H9 (cell line): Measurements from ENCODE around the gene RAB3B. TPM values are rescaled to one million over a fixed set of nuclear protein-coding genes. Genes with fewer than 3 reads are reported as not detected.

Experiments
- DNase-seq: peaks from one replicate; pipeline ENCODE4 v3.0.0-alpha.2; 2017
- H2AFZ ChIP-seq: one replicate; pipeline ENCODE4 v1.6.1; 2013; ENCODE audit warnings: mild to moderate bottlenecking, low read length, control low read depth, moderate library complexity
- H2AK5ac ChIP-seq: 2 replicates; pipeline ENCODE4 v1.6.1; 2013; ENCODE audit warnings: low read length, control low read depth, mixed read lengths; ENCODE audit not compliant: insufficient read length
- H2BK120ac ChIP-seq: one replicate; pipeline ENCODE4 v1.6.1; 2013; ENCODE audit warnings: low read depth, mild to moderate bottlenecking, low read length, control low read depth, inconsistent platforms; ENCODE audit not compliant: poor library complexity, severe bottlenecking
- H2BK12ac ChIP-seq: 2 replicates; pipeline ENCODE4 v1.6.1; 2013; ENCODE audit warnings: low read length, control low read depth, mixed read lengths, low read depth; ENCODE audit not compliant: insufficient read length
- H2BK15ac ChIP-seq: 2 replicates; pipeline ENCODE4 v1.6.1; 2013; ENCODE audit warnings: low read depth, low read length, control low read depth
- H2BK20ac ChIP-seq: one replicate; pipeline ENCODE4 v1.6.1; 2013; ENCODE audit warnings: low read depth, mild to moderate bottlenecking, low read length, control low read depth, inconsistent platforms; ENCODE audit not compliant: poor library complexity, severe bottlenecking
- H2BK5ac ChIP-seq: 2 replicates; pipeline ENCODE4 v1.6.1; 2013; ENCODE audit warnings: low read length, control low read depth, mixed read lengths; ENCODE audit not compliant: insufficient read length
- H3K14ac ChIP-seq: 2 replicates; pipeline ENCODE4 v1.6.1; 2013; ENCODE audit warnings: low read length, control low read depth; ENCODE audit not compliant: insufficient read depth
- H3K18ac ChIP-seq: 2 replicates; pipeline ENCODE4 v1.6.1; 2013; ENCODE audit warnings: low read depth, mild to moderate bottlenecking, mixed read lengths, low read length, control low read depth; ENCODE audit not compliant: insufficient read length
- H3K23ac ChIP-seq: 2 replicates; pipeline ENCODE4 v1.6.1; 2013; ENCODE audit warnings: low read length, control low read depth, mixed read lengths, low read depth; ENCODE audit not compliant: insufficient read length
- H3K23me2 ChIP-seq: 2 replicates; pipeline ENCODE4 v1.6.1; 2013; ENCODE audit warnings: low read depth, mild to moderate bottlenecking, mixed read lengths, low read length, control low read depth; ENCODE audit not compliant: insufficient read length, poor library complexity, severe bottlenecking
- H3K27ac ChIP-seq: 2 replicates; pipeline ENCODE4 v1.5.1; 2013; ENCODE audit warnings: low read length, control low read depth, mixed read lengths, low read depth; ENCODE audit not compliant: insufficient read length
- H3K27me3 ChIP-seq: 2 replicates; pipeline ENCODE4 v1.6.1; 2013; ENCODE audit warnings: low read length, control low read depth, inconsistent platforms; ENCODE audit not compliant: insufficient read depth
- H3K4ac ChIP-seq: 2 replicates; pipeline ENCODE4 v1.6.1; 2013; ENCODE audit warnings: low read depth, mild to moderate bottlenecking, control low read depth, inconsistent platforms, low read length, moderate library complexity
- H3K4me1 ChIP-seq: 2 replicates; pipeline ENCODE4 v1.6.1; 2013; ENCODE audit warnings: low read length, control low read depth, inconsistent platforms; ENCODE audit not compliant: insufficient read depth
- H3K4me2 ChIP-seq: 2 replicates; pipeline ENCODE4 v1.6.1; 2013; ENCODE audit warnings: low read length, control low read depth, mixed read lengths; ENCODE audit not compliant: insufficient read length, insufficient read depth
- H3K56ac ChIP-seq: 2 replicates; pipeline ENCODE4 v1.6.1; 2013; ENCODE audit warnings: low read depth, mild to moderate bottlenecking, mixed read lengths, low read length, control low read depth; ENCODE audit not compliant: insufficient read length
- H3K79me1 ChIP-seq: 2 replicates; pipeline ENCODE4 v1.6.1; 2013; ENCODE audit warnings: low read depth, mild to moderate bottlenecking, moderate library complexity, low read length, control low read depth, inconsistent platforms; ENCODE audit not compliant: insufficient read depth, poor library complexity, severe bottlenecking
- H3K79me2 ChIP-seq: 2 replicates; pipeline ENCODE4 v1.6.1; 2013; ENCODE audit warnings: low read length, control low read depth, inconsistent platforms; ENCODE audit not compliant: insufficient read depth
- H3K9ac ChIP-seq: 2 replicates; pipeline ENCODE4 v1.6.1; 2013; ENCODE audit warnings: low read length, control low read depth, mixed read lengths; ENCODE audit not compliant: insufficient read length; ENCODE audit errors: extremely low read depth
- H3K9me3 ChIP-seq: one replicate; pipeline ENCODE4 v1.6.1; 2013; ENCODE audit warnings: low read depth, low read length, inconsistent platforms; ENCODE audit not compliant: control insufficient read depth
- H3T11ph ChIP-seq: one replicate; pipeline ENCODE4 v1.6.1; 2013; ENCODE audit warnings: mild to moderate bottlenecking, low read length, control low read depth, inconsistent platforms
- H4K20me1 ChIP-seq: one replicate; pipeline ENCODE4 v1.6.1; 2013; ENCODE audit not compliant: control insufficient read depth, insufficient read length, insufficient read depth
- H4K5ac ChIP-seq: 2 replicates; pipeline ENCODE4 v1.6.1; 2013; ENCODE audit warnings: low read depth, mild to moderate bottlenecking, mixed read lengths, low read length, control low read depth; ENCODE audit not compliant: insufficient read length
- H4K8ac ChIP-seq: replicated peaks from 2 replicates; pipeline ENCODE4 v1.6.1; 2013; ENCODE audit warnings: low read length, control low read depth, mixed read lengths, low read depth; ENCODE audit not compliant: insufficient read length
- H4K91ac ChIP-seq: 2 replicates; pipeline ENCODE4 v1.6.1; 2013; ENCODE audit warnings: low read depth, mild to moderate bottlenecking, moderate library complexity, mixed read lengths, low read length, control low read depth; ENCODE audit not compliant: insufficient read length
- H3K27ac Mint-ChIP-seq, 3 experiments: 2 replicates in 2 of 3; 3 replicates in 1 of 3; pipeline ENCODE4 v1.8.0; 2020 to 2021; ENCODE audit warnings: mixed read lengths in 3 of 3, mild to moderate bottlenecking in 1 of 3, moderate library complexity in 1 of 3
- H3K27me3 Mint-ChIP-seq: 2 replicates; pipeline ENCODE4 v1.8.0; 2021; ENCODE audit warnings: low read depth, mild to moderate bottlenecking, moderate library complexity, mixed read lengths
- H3K36me3 Mint-ChIP-seq, 3 experiments: 2 replicates in 2 of 3; 3 replicates in 1 of 3; pipeline ENCODE4 v1.8.0; 2020 to 2021; ENCODE audit warnings: low read depth in 3 of 3, mixed read lengths in 3 of 3; ENCODE audit not compliant: insufficient read depth in 1 of 3
- H3K4me1 Mint-ChIP-seq, 2 experiments: 2 replicates each; pipeline ENCODE4 v1.8.0; 2020; ENCODE audit warnings: mixed read lengths in 2 of 2
- H3K4me3 Mint-ChIP-seq, 2 experiments: 2 replicates in 1 of 2; 3 replicates in 1 of 2; pipeline ENCODE4 v1.8.0; 2020 to 2021; ENCODE audit warnings: mild to moderate bottlenecking in 2 of 2, mixed read lengths in 2 of 2, moderate library complexity in 1 of 2
- H3K9me3 Mint-ChIP-seq, 2 experiments: 2 replicates in 1 of 2; 3 replicates in 1 of 2; pipeline ENCODE4 v1.8.0; 2020; ENCODE audit warnings: mild to moderate bottlenecking in 2 of 2, mixed read lengths in 2 of 2, moderate library complexity in 1 of 2
- WGBS: extraction: QIAGEN DNeasy Blood & Tissue Kit; methylation state at CpG from one replicate; pipeline ENCODE4 v1.1.7; 2013; ENCODE audit warnings: missing lambda C conversion rate, low lambda C conversion rate, mixed read lengths; ENCODE audit not compliant: insufficient read length; ENCODE audit errors: extremely low coverage; 5-methylcytosine and 5-hydroxymethylcytosine counted together
- total RNA-seq: library from RNA; stranded (reverse); gene quantifications from 2 replicates; pipeline ENCODE4 v1.2.1, GENCODE V29; 2021
- TF ChIP-seq, protein P1 (sequence below): fragments of 200-600 bp; sonication (generic); conservative IDR thresholded peaks from 3 replicates; pipeline ENCODE4 v1.8.0; 2021; ENCODE audit warnings: antibody characterized with exemption, mild to moderate bottlenecking

RAB3B gene
- total RNA-seq, 1 experiment from 2014 or later = 30.6 TPM

DNA sequence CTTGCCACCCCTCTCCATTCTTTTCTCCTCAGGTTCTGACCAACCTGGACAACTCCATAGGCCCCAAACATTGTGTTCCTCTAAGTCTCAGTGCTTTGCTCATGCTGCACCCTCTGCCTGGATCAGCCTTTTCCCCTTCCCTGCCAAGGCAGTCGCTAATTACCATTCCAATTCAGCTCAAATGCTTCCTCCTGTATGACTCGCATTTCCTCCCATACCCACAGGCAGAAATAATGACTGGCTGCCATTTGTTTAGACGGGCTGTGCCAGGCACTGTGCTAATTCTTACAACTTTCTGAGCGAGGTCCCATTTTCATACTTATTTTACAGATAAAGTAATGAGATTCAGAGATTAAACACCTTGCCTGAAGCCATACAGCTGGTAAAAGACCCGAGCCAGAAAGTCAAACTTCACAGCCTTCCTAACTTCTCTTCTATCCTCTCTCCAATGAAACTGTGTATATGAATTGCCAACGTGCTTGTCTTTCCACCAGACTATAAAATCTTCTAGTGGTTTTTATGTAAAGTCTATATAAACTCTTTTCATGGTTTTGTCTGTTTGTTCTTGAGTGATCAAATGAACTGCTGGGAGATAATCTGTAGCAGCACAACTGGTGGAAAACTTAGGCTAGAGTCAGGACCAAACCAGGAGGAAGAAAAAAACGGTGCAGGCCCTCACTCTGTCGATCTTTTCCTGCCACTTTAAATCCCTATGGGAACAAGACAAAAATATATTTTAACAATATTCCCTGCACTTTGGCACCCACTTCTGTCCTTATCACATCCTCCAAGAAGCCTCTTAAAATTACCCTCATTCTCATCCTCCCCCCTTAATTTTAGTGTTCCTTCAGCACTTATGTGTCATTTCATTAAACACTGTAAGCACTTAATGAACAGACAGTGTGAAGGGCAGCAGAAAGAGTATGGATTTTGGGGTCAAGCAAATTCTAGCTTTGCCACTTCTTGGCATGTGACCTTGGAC, 33.7 kb downstream of the RAB3B start:
- H4K5ac ChIP-seq = no peak overlapping the region
- H3K56ac ChIP-seq = no peak overlapping the region
- H3K23me2 ChIP-seq = no peaks in the 10 kb centered on the region
- peak; percentile 33 for DNase-seq
- H3K9me3 Mint-ChIP-seq = no peaks in the 10 kb centered on the region
- H3K4me1 Mint-ChIP-seq = peaks cover 29 to 31% of the 10 kb centered on the region in 2 experiments
- no peak overlapping the region for H3K23ac ChIP-seq
- WGBS = no CpG with 5 or more reads among the region's 8 CpGs
- no peak overlapping the region for H2BK120ac ChIP-seq
- H3K27ac Mint-ChIP-seq = peak overlapping the region; percentile 3 to 71 (median 55); a peak in 5 of 7 replicates
- no peak overlapping the region for H3K14ac ChIP-seq
- TF ChIP-seq, protein P1, sequence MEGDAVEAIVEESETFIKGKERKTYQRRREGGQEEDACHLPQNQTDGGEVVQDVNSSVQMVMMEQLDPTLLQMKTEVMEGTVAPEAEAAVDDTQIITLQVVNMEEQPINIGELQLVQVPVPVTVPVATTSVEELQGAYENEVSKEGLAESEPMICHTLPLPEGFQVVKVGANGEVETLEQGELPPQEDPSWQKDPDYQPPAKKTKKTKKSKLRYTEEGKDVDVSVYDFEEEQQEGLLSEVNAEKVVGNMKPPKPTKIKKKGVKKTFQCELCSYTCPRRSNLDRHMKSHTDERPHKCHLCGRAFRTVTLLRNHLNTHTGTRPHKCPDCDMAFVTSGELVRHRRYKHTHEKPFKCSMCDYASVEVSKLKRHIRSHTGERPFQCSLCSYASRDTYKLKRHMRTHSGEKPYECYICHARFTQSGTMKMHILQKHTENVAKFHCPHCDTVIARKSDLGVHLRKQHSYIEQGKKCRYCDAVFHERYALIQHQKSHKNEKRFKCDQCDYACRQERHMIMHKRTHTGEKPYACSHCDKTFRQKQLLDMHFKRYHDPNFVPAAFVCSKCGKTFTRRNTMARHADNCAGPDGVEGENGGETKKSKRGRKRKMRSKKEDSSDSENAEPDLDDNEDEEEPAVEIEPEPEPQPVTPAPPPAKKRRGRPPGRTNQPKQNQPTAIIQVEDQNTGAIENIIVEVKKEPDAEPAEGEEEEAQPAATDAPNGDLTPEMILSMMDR = no peak
- H3K9me3 ChIP-seq = no peaks in the 10 kb centered on the region
- no peak overlapping the region for H4K8ac ChIP-seq
- H3K79me1 ChIP-seq = peaks cover 3% of the 10 kb centered on the region
- no peaks in the 10 kb centered on the region for H3K79me2 ChIP-seq
- peaks cover 7 to 46% (median 33%) of the 10 kb centered on the region in 3 experiments; a peak in 6 of 7 replicates for H3K36me3 Mint-ChIP-seq
- H3K27ac ChIP-seq = no peak overlapping the region
- peaks cover 17% of the 10 kb centered on the region for H3K4me1 ChIP-seq
- H4K91ac ChIP-seq = no peak overlapping the region
- H2BK5ac ChIP-seq = no peak overlapping the region
- H2AK5ac ChIP-seq = no peak overlapping the region
- H3K18ac ChIP-seq = no peak overlapping the region
- no peak overlapping the region for H3T11ph ChIP-seq
- no peak overlapping the region for H2BK12ac ChIP-seq
- no peak overlapping the region for H2AFZ ChIP-seq
- no peak overlapping the region for H3K4me2 ChIP-seq
- H3K9ac ChIP-seq = no peak overlapping the region
- no peaks in the 10 kb centered on the region for H3K27me3 ChIP-seq
- no peaks in the 10 kb centered on the region for H4K20me1 ChIP-seq
- H2BK20ac ChIP-seq = no peak overlapping the region
- no peak overlapping the region for H2BK15ac ChIP-seq
- no peak overlapping the region for H3K4ac ChIP-seq
- H3K4me3 Mint-ChIP-seq = peak overlapping the region in 1 of 2 experiments; percentile 27; a peak in 1 of 5 replicates
- H3K27me3 Mint-ChIP-seq = no peaks in the 10 kb centered on the region
